ENCODE measurements around the gene RBM38.

- TF ChIP-seq, protein P1, sequence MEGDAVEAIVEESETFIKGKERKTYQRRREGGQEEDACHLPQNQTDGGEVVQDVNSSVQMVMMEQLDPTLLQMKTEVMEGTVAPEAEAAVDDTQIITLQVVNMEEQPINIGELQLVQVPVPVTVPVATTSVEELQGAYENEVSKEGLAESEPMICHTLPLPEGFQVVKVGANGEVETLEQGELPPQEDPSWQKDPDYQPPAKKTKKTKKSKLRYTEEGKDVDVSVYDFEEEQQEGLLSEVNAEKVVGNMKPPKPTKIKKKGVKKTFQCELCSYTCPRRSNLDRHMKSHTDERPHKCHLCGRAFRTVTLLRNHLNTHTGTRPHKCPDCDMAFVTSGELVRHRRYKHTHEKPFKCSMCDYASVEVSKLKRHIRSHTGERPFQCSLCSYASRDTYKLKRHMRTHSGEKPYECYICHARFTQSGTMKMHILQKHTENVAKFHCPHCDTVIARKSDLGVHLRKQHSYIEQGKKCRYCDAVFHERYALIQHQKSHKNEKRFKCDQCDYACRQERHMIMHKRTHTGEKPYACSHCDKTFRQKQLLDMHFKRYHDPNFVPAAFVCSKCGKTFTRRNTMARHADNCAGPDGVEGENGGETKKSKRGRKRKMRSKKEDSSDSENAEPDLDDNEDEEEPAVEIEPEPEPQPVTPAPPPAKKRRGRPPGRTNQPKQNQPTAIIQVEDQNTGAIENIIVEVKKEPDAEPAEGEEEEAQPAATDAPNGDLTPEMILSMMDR (IDR thresholded peaks at IDR 0.05), result no peak
- TF ChIP-seq POLR2A (IDR thresholded peaks at IDR 0.05) (no peak), EP300 (IDR thresholded peaks at IDR 0.05) (no peak)
Observed at GRCh38 chr20:57372581-57373350, 18.4 kb upstream of the RBM38 start.
